ENCODE results near the gene FYCO1. TPM values are rescaled to one million over a fixed set of nuclear protein-coding genes. Genes with fewer than 3 reads are reported as not detected.

Gene FYCO1
- total and polyA plus RNA-seq, 2 of the 13 experiments (the other 11 are each of a cell fraction or from before 2014, with no cell fraction given): 2.7 to 4.2 TPM

- ChIA-PET POLR2A (no interaction called here), CTCF (ENCODE audit: low intra/inter-chr PET ratio, low total read pairs) (no interaction called here)
- no peaks in the 10 kb centered on the region for H3K36me3 ChIP-seq (replicated peaks in 1 of 2; ENCODE audit: control insufficient read depth in 1 of 2, insufficient read depth in 2 of 2, low read length in 2 of 2)
- no peak overlapping the region for H2AFZ ChIP-seq (ENCODE audit: low read length)
- H3K9ac ChIP-seq (ENCODE audit: insufficient read depth, low read depth, low read length): no peak overlapping the region
- H3K9me3 ChIP-seq (ENCODE audit: low read length): no peaks in the 10 kb centered on the region
- no peak overlapping the region for H3K4me3 ChIP-seq (replicated peaks in 1 of 3; ENCODE audit: insufficient read depth in 1 of 3, low read depth in 2 of 3, low read length in 3 of 3)
- no TSS peak for BruUV-seq (replicated peaks)
- FAIRE-seq: no peak
- H3K79me2 ChIP-seq (ENCODE audit: insufficient read depth, low read length): no peaks in the 10 kb centered on the region
- ATAC-seq: no peak
- peaks cover 8% of the 10 kb centered on the region; the same call in 1 of the 2 replicates for H3K4me1 ChIP-seq (ENCODE audit: insufficient read depth, low read length)
- H3K27me3 ChIP-seq (ENCODE audit: control insufficient read depth in 1 of 2, insufficient read depth in 2 of 2, low read length in 2 of 2): no peaks in the 10 kb centered on the region
- intact Hi-C loops (cut with micrococcal nuclease; ENCODE audit: unreplicated experiment) (no loop called here), in situ Hi-C loops (cut with HindIII; ENCODE audit: extremely low pct_ligation_motif_present, low pct_unique_long_range_greater_than_20kb) (loop anchor here (25.0 kb wide), 1 partner anchor 668 kb away; the partner anchor contains the start of gene TMEM158)
- no peaks in the 10 kb centered on the region for H4K20me1 ChIP-seq (ENCODE audit: insufficient read depth, low read length)
- 27% methylated on average over 3 of the region's 3 CpGs for WGBS (ENCODE audit: low lambda C conversion rate)
- no peak for TF ChIP-seq PLRG1 (conservative IDR thresholded peaks at IDR 0.05)
- TF ChIP-seq FOXM1 (CRISPR knock-in tag; IDR thresholded peaks at IDR 0.05): no peak
- TF ChIP-seq CREM (IDR thresholded peaks at IDR 0.05): no peak
- no peak for TF ChIP-seq CREM (CRISPR knock-in tag; IDR thresholded peaks at IDR 0.05)
- no peak for TF ChIP-seq REXO4 (CRISPR knock-in tag; IDR thresholded peaks at IDR 0.05; ENCODE audit: borderline replicate concordance)
- TF ChIP-seq JDP2 (CRISPR knock-in tag; IDR thresholded peaks at IDR 0.05; ENCODE audit: borderline replicate concordance): no peak
- TF ChIP-seq POLR2AphosphoS5 (IDR thresholded peaks at IDR 0.05; ENCODE audit: low read depth, low read length): no peak
- no peak for TF ChIP-seq SMYD3 (CRISPR knock-in tag; IDR thresholded peaks at IDR 0.05)
- no peak for TF ChIP-seq ZFP36L1 (CRISPR knock-in tag; IDR thresholded peaks at IDR 0.05)
- TF ChIP-seq XBP1 (CRISPR knock-in tag; IDR thresholded peaks at IDR 0.05): no peak
- TF ChIP-seq SMARCE1 (IDR thresholded peaks at IDR 0.05; ENCODE audit: borderline replicate concordance): no peak
- no peak for TF ChIP-seq NAIF1 (CRISPR knock-in tag; IDR thresholded peaks at IDR 0.05; ENCODE audit: borderline replicate concordance)
- no peak for TF ChIP-seq ZNF713 (CRISPR knock-in tag; IDR thresholded peaks at IDR 0.05)
- no peak for TF ChIP-seq ZNF44 (CRISPR knock-in tag; IDR thresholded peaks at IDR 0.05)
- TF ChIP-seq ZNF883 (CRISPR knock-in tag; IDR thresholded peaks at IDR 0.05; ENCODE audit: not compliant biosample characterization): no peak
- TF ChIP-seq, protein P1, sequence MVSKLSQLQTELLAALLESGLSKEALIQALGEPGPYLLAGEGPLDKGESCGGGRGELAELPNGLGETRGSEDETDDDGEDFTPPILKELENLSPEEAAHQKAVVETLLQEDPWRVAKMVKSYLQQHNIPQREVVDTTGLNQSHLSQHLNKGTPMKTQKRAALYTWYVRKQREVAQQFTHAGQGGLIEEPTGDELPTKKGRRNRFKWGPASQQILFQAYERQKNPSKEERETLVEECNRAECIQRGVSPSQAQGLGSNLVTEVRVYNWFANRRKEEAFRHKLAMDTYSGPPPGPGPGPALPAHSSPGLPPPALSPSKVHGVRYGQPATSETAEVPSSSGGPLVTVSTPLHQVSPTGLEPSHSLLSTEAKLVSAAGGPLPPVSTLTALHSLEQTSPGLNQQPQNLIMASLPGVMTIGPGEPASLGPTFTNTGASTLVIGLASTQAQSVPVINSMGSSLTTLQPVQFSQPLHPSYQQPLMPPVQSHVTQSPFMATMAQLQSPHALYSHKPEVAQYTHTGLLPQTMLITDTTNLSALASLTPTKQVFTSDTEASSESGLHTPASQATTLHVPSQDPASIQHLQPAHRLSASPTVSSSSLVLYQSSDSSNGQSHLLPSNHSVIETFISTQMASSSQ (IDR thresholded peaks at IDR 0.05; ENCODE audit: low read depth): no peak
- TF ChIP-seq, protein P1 (CRISPR knock-in tag; IDR thresholded peaks at IDR 0.05; ENCODE audit: borderline replicate concordance): no peak
- no peak for TF ChIP-seq ZNF766 (CRISPR knock-in tag; IDR thresholded peaks at IDR 0.05; ENCODE audit: borderline replicate concordance)
- no peak for TF ChIP-seq ZNF589 (CRISPR knock-in tag; conservative IDR thresholded peaks at IDR 0.05)
- no peak overlapping the region for H3K4me2 ChIP-seq (ENCODE audit: low read depth, low read length)
- DNase-seq (ENCODE audit: low spot score): no peak
- no peak overlapping the region for H3K27ac ChIP-seq (ENCODE audit: extremely low read length, insufficient read depth, low read length)
These were observed 90.7 kb downstream of the FYCO1 start for GRCh38 chr3:45904931-45905330.

Measured in HepG2 (cell line).